ENCODE results near the gene CACNG1.
A peak's percentile ranks its signal among the peaks of the same experiment; 100 is the strongest.

CACNG1 gene

GRCh38 chr17:67019809-67020208 lies 24.5 kb upstream of the CACNG1 start:
- Mint-ChIP-seq H3K27ac (no peak overlapping the region), H3K4me1 (ENCODE audit: low read depth) (no peaks in the 10 kb centered on the region), H3K4me3 (no peak overlapping the region), H3K36me3 (ENCODE audit: low read depth) (no peaks in the 10 kb centered on the region), H3K9me3 (no peaks in the 10 kb centered on the region), H3K27me3 (peaks cover 3% of the 10 kb centered on the region)

GRCh38 chr17:67020293-67020766 lies 24.0 kb upstream of the CACNG1 start:
- no peaks in the 10 kb centered on the region for H3K27me3 Mint-ChIP-seq
- H3K27ac Mint-ChIP-seq: no peak overlapping the region
- H3K4me1 Mint-ChIP-seq (ENCODE audit: low read depth): no peaks in the 10 kb centered on the region
- H3K36me3 Mint-ChIP-seq (ENCODE audit: low read depth): no peaks in the 10 kb centered on the region
- no peaks in the 10 kb centered on the region for H3K9me3 Mint-ChIP-seq
- no peak overlapping the region for H3K4me3 Mint-ChIP-seq

- H3K4me3 Mint-ChIP-seq: no peak overlapping the region
- H3K27ac Mint-ChIP-seq: no peak overlapping the region
- H3K36me3 Mint-ChIP-seq (ENCODE audit: low read depth): no peaks in the 10 kb centered on the region
- H3K4me1 Mint-ChIP-seq (ENCODE audit: low read depth): no peaks in the 10 kb centered on the region
- no peaks in the 10 kb centered on the region for H3K9me3 Mint-ChIP-seq
- no peaks in the 10 kb centered on the region for H3K27me3 Mint-ChIP-seq
These were observed 23.2 kb upstream of the CACNG1 start for GRCh38 chr17:67021196-67021595.

GRCh38 chr17:67021743-67022450 lies 22.5 kb upstream of the CACNG1 start:
- no peaks in the 10 kb centered on the region for H3K9me3 Mint-ChIP-seq
- no peak overlapping the region for H3K4me3 Mint-ChIP-seq
- no peaks in the 10 kb centered on the region for H3K27me3 Mint-ChIP-seq
- no peaks in the 10 kb centered on the region for H3K4me1 Mint-ChIP-seq (ENCODE audit: low read depth)
- no peaks in the 10 kb centered on the region for H3K36me3 Mint-ChIP-seq (ENCODE audit: low read depth)
- H3K27ac Mint-ChIP-seq: no peak overlapping the region

- no peaks in the 10 kb centered on the region for H3K36me3 Mint-ChIP-seq (ENCODE audit: low read depth)
- no peaks in the 10 kb centered on the region for H3K9me3 Mint-ChIP-seq
- no peak overlapping the region for H3K27ac Mint-ChIP-seq
- no peaks in the 10 kb centered on the region for H3K27me3 Mint-ChIP-seq
- H3K4me1 Mint-ChIP-seq (ENCODE audit: low read depth): no peaks in the 10 kb centered on the region
- H3K4me3 Mint-ChIP-seq: no peak overlapping the region
These were observed 21.9 kb upstream of the CACNG1 start for GRCh38 chr17:67022451-67022810.

- H3K27me3 Mint-ChIP-seq: no peaks in the 10 kb centered on the region
- no peaks in the 10 kb centered on the region for H3K9me3 Mint-ChIP-seq
- H3K4me1 Mint-ChIP-seq (ENCODE audit: low read depth): no peaks in the 10 kb centered on the region
- no peak overlapping the region for H3K4me3 Mint-ChIP-seq
- H3K27ac Mint-ChIP-seq: no peak overlapping the region
- no peaks in the 10 kb centered on the region for H3K36me3 Mint-ChIP-seq (ENCODE audit: low read depth)
These were observed 19.6 kb upstream of the CACNG1 start for GRCh38 chr17:67024736-67025135.

- H3K27me3 Mint-ChIP-seq: no peaks in the 10 kb centered on the region
- no peaks in the 10 kb centered on the region for H3K4me1 Mint-ChIP-seq (ENCODE audit: low read depth)
- no peak overlapping the region for H3K27ac Mint-ChIP-seq
- H3K36me3 Mint-ChIP-seq (ENCODE audit: low read depth): no peaks in the 10 kb centered on the region
- no peaks in the 10 kb centered on the region for H3K9me3 Mint-ChIP-seq
- H3K4me3 Mint-ChIP-seq: no peak overlapping the region
These were observed 19.1 kb upstream of the CACNG1 start for GRCh38 chr17:67025216-67025792.

GRCh38 chr17:67026341-67026740 lies 18.0 kb upstream of the CACNG1 start:
- no peak overlapping the region for H3K27ac Mint-ChIP-seq
- H3K27me3 Mint-ChIP-seq: no peaks in the 10 kb centered on the region
- no peaks in the 10 kb centered on the region for H3K9me3 Mint-ChIP-seq
- no peak overlapping the region for H3K4me3 Mint-ChIP-seq
- no peaks in the 10 kb centered on the region for H3K4me1 Mint-ChIP-seq (ENCODE audit: low read depth)
- H3K36me3 Mint-ChIP-seq (ENCODE audit: low read depth): no peaks in the 10 kb centered on the region

- H3K36me3 Mint-ChIP-seq (ENCODE audit: low read depth): no peaks in the 10 kb centered on the region
- H3K9me3 Mint-ChIP-seq: no peaks in the 10 kb centered on the region
- no peaks in the 10 kb centered on the region for H3K4me1 Mint-ChIP-seq (ENCODE audit: low read depth)
- H3K27me3 Mint-ChIP-seq: no peaks in the 10 kb centered on the region
- no peak overlapping the region for H3K4me3 Mint-ChIP-seq
- no peak overlapping the region for H3K27ac Mint-ChIP-seq
These were observed 17.2 kb upstream of the CACNG1 start for GRCh38 chr17:67027031-67027628.

- Mint-ChIP-seq H3K9me3 (no peaks in the 10 kb centered on the region), H3K4me3 (no peak overlapping the region), H3K27ac (no peak overlapping the region), H3K27me3 (no peaks in the 10 kb centered on the region), H3K4me1 (ENCODE audit: low read depth) (peaks cover 4% of the 10 kb centered on the region), H3K36me3 (ENCODE audit: low read depth) (no peaks in the 10 kb centered on the region)
These were observed 13.7 kb upstream of the CACNG1 start for GRCh38 chr17:67030641-67031040.

GRCh38 chr17:67032382-67032781 lies 12.0 kb upstream of the CACNG1 start:
- Mint-ChIP-seq H3K27ac (no peak overlapping the region), H3K36me3 (ENCODE audit: low read depth) (no peaks in the 10 kb centered on the region), H3K4me1 (ENCODE audit: low read depth) (peaks cover 13% of the 10 kb centered on the region), H3K27me3 (peaks cover under 1% of the 10 kb centered on the region), H3K4me3 (no peak overlapping the region), H3K9me3 (no peaks in the 10 kb centered on the region)

GRCh38 chr17:67032985-67033384 lies 11.4 kb upstream of the CACNG1 start:
- Mint-ChIP-seq H3K4me3 (no peak overlapping the region), H3K9me3 (no peaks in the 10 kb centered on the region), H3K27ac (no peak overlapping the region), H3K4me1 (ENCODE audit: low read depth) (peaks cover 13% of the 10 kb centered on the region), H3K36me3 (ENCODE audit: low read depth) (no peaks in the 10 kb centered on the region), H3K27me3 (peaks cover 4% of the 10 kb centered on the region)

GRCh38 chr17:67033613-67034012 lies 10.7 kb upstream of the CACNG1 start:
- Mint-ChIP-seq H3K9me3 (no peaks in the 10 kb centered on the region), H3K4me3 (no peak overlapping the region), H3K36me3 (ENCODE audit: low read depth) (no peaks in the 10 kb centered on the region), H3K4me1 (ENCODE audit: low read depth) (peaks cover 13% of the 10 kb centered on the region), H3K27me3 (peaks cover 4% of the 10 kb centered on the region), H3K27ac (no peak overlapping the region)

GRCh38 chr17:67035131-67036083 lies 8.9 kb upstream of the CACNG1 start:
- H3K4me3 Mint-ChIP-seq: peak overlapping the region; percentile 2
- peaks cover 4% of the 10 kb centered on the region for H3K27me3 Mint-ChIP-seq
- no peaks in the 10 kb centered on the region for H3K9me3 Mint-ChIP-seq
- H3K4me1 Mint-ChIP-seq (ENCODE audit: low read depth): peaks cover 13% of the 10 kb centered on the region
- peak overlapping the region; percentile 91 for H3K27ac Mint-ChIP-seq
- H3K36me3 Mint-ChIP-seq (ENCODE audit: low read depth): no peaks in the 10 kb centered on the region
